Activated CD4-positive, alpha-beta T cell treated with anti-CD3 and anti-CD28 coated beads for 1 hour (primary cell): ENCODE measurements around the gene SMG6.
"Not testable (repeated sequence)": the region's sequence is repeated elsewhere in the genome, so short reads cannot be mapped to it uniquely, and the experiment has no call there.

ENCODE experiments used
- DNase-seq: peaks from one replicate; pipeline ENCODE4 v3.0.0-alpha.2; 2020

Gene SMG6

GRCh38 chr17:2019723-2020122 lies 283.9 kb downstream of the SMG6 start:
- no peak for DNase-seq

GRCh38 chr17:2018716-2019510 lies 284.7 kb downstream of the SMG6 start:
- no peak for DNase-seq

- DNase-seq: no peak
These were observed 286.2 kb downstream of the SMG6 start for GRCh38 chr17:2017274-2017941.

- DNase-seq: no peak
These were observed 287.1 kb downstream of the SMG6 start for GRCh38 chr17:2016494-2016893.

- DNase-seq: no peak
These were observed 288.3 kb downstream of the SMG6 start for GRCh38 chr17:2015314-2015713.

- DNase-seq: no peak
These were observed 289.6 kb downstream of the SMG6 start for GRCh38 chr17:2013994-2014317.

- not testable (repeated sequence) for DNase-seq
These were observed 290.2 kb downstream of the SMG6 start for GRCh38 chr17:2013220-2013993.

- no peak for DNase-seq
These were observed 291.1 kb downstream of the SMG6 start for GRCh38 chr17:2012499-2012898.

GRCh38 chr17:2011411-2012371 lies 291.9 kb downstream of the SMG6 start:
- DNase-seq: no peak
